ENCODE data around the gene C6orf47.

C6orf47 gene

DNA sequence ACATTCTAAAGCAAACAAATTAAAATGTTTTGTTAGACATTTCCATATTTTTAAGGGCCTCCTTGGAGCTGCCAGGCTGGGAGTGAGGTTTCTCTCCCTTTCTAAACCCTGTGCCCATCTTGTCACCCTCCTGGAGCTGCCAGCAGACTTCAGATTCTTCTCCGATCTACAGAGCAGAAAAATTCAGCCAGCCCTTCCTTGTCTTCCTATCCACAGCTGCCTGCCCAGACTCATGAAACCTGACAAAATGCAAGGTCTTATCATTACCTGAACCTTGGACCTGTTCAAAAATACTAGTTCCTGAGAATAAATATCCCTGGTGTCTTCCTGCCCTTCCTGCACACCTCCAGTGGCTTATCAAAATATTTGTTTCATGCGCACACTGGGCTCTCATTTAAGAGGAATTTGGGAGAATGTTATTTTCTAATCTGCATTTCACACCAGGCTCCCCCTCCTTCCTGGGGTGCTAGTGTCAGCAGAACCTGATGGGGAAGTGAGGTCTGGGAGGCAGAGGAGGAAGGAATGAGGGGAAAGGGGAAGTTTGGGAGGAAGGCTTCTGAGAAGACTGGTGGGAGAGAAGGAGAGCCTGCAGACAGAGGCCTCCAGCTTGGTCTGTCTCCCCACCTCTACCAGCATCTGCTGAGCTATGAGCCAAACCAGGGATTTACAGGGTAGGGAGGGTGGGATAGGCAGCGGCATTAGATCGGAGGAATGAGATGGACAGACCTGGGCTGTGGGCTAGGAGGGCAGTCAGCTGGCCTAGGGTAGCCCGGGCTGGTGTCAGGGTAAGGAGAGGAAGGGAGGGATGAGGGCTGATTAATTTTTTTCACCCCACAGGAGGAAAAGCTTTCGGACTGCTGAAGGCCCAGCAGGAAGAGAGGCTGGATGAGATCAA, 45.6 kb downstream of the C6orf47 start, which contains the start of gene AIF1:
Gene AIF1, plus strand, starts transcription at position 551 of the 895 bp plus-strand sequence. Its CDS starts 96 bp downstream, at position 647.
- DNase-seq (ENCODE audit: low read depth) = no peak

DNA sequence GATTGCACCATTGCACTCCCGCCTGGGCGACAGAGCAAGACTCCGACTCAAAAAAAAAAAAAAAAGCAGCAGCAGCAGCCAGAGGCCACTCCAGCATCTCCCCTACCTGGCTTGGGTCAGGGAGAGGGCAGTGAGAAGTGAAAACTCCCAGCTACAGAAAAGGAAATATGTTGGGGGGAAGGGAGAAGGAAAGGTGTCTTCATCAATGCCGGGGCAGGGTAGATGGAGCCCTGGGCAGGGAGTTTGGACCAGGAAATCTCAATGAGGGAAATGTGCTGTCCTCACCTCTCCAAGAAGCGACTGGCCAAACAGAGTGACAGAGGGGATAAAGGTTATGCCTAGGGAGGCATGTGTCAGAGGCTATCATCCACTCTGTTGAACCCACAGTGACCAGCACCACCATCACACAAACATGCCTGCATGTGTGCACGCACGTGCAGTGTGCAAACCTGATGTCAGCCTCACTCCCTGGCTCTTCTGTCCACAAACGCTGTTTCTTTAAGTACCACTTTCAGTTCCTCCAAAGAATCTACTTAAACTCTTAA, 46.4 kb downstream of the C6orf47 start:
- DNase-seq (ENCODE audit: low read depth) = no peak

DNA sequence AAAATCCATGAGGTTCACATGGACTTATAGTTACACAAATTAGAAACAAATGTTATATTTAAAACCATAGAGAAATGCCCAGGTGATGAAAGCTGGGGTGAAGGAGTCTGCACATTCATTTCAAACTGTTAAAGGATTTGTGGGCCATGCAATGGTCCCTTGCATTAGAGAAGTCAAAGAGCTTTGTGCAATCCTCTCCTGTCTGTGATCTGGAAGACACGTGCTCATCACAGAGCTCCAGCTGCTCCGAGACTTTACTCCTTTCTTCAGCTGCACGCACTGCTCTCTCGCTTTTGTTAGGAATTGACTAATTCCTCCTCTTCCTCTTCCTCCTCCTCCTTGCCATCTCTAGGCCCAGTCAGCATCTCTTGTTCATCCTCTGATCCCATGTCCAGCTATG, 49.6 kb downstream of the C6orf47 start:
- DNase-seq (ENCODE audit: low read depth) = no peak

DNA sequence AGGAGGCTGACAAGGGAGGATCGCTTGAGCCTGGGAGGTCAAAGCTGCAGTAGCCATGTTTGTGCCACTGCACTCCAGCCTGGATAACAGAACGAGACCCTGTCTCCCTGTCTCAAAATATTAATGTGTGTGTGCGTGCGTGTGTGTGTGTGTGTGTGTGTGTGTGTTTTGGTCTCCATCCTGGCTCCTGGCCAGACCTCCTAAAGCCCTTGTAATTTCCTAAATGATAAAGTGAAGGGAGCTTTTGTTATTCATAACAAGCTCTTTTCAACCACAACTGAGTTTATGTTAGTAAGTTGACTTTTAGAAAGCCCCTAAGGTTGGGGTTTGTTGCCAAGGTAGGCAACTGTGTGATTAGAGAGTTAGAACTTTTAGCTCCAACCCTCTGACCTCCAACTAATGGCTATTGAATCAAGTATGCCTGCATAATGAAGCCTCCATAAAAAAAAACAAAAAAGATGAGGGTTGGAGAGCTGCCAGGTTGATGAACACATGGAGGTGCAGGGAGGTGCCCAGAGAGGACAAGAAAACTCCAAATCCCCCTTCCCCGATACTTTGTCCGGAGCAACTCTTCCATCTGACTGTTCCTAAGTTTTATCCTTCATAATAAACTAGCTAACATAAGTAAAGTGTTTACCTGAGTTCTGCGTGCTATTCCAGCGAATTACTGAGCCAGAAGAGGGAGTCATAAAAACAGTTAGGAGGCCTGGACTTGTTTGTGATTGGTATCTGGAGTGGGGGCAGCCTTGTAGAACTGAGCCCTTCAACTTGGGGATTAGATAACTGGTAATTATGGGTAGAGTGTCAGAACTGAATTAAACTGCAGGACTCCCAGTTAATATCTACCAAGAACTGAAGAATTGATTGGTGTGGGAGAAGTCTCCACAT, 50.8 kb downstream of the C6orf47 start:
- no peak for DNase-seq (ENCODE audit: low read depth)
